NT2/D1 (cell line): ENCODE data around the gene VRK1.

Experiments
- SUZ12 ChIP-seq: IDR thresholded peaks from 2 replicates; pipeline ENCODE4 v1.6.1; 2011; ENCODE audit not compliant: insufficient read length, insufficient read depth; ENCODE audit errors: extremely low read depth
- YY1 ChIP-seq: IDR thresholded peaks from 2 replicates; pipeline ENCODE4 v1.6.1; 2011; ENCODE audit not compliant: insufficient read length, insufficient read depth
- ZNF274 ChIP-seq: IDR thresholded peaks from 2 replicates; pipeline ENCODE4 v1.6.1; 2011; ENCODE audit warnings: mild to moderate bottlenecking, low read depth, low read length

- TF ChIP-seq YY1 (no peak), SUZ12 (no peak), ZNF274 (no peak)
Observed at GRCh38 chr14:96894966-96895365, 97.8 kb downstream of the VRK1 start.
